SIG-M5 treated with dmso at 0.1 percent for 504 hours (cell line): ENCODE data around the gene PHF20.
"Not testable (repeated sequence)": the region's sequence is repeated elsewhere in the genome, so short reads cannot be mapped to it uniquely, and the experiment has no call there.

Source experiments
- DNase-seq: peaks from one replicate; lab custom pipeline; 2025; ENCODE audit not compliant: unreplicated experiment; lab: John Stamatoyannopoulos, UW

Gene PHF20

DNA sequence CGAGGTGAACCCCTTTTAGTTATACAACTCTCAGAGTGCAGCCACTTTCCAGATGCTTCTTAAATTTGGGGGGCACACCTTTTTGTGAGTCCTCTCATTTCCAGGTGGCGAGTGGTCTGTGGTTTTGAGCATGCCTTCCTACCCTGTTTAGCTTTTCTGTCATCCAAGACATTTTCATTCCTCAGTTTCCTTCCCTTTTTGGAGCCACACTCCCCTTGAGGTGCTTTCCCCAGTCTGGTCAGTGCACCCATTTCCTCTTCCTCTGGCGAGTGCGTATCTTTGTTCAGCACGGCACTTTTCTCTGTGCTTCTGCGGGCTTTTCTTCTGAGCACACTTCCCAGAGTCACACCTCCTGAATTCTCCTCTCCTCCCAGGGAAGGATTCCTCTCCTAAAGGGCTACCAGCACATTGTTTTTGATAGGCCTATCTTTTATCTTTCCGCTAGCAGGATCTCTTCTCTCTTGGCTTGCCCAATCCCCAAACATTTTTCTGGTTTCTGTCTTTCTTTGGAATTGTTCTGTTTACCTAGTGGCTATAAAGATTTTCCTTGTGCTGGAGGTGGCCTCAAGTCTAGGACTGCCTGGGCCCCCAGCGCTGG lies 1.4 kb downstream of the PHF20 start:
- peak; percentile 56 for DNase-seq

DNA sequence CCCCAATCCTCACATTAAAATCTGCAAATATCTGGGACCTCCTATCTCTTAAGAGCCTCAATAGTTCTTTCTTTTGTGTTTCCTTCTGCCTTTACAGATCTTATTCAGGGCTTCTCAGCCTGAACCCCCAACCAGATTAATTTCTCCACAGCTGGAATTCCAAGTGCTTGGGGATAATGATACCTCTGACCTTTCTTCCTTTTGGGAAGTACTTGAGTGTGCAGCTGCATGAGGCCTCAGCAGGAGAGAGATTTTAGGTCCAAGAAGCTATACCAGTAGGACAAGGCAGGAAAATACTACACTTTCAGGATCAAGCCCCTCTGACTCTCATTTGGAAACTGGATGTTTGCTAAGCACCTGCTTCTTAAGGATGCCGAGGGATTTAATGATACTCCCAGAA lies 2.6 kb downstream of the PHF20 start:
- DNase-seq, result no peak

DNA sequence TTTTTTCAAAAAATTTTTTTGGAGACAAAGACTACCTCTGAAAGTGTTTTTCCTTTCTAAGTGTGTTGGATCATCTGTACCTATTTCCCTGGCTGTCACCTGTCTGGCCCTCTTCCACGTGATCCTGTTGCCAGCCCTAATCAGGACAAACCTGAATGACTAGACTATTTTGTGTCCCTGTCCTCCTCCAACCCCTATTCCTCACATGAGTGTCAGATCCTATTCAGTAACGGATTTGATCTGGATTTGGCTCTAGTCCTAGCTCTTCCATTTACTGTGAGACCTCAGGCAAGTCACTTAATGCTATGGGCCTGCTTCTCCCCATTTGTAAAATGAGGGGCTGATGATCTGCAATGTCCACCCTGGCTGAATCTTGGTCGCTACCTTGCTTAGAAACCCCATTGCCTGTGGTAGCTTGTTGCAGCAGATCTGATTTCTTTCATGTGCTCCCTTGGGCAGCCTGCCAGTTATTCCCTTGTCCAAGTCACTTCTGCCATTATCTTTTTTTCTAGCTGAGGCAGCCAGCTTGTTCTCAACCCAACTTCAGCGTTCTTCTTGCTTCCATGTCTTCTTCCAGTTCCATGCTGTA lies 4.8 kb downstream of the PHF20 start:
- DNase-seq, result no peak

DNA sequence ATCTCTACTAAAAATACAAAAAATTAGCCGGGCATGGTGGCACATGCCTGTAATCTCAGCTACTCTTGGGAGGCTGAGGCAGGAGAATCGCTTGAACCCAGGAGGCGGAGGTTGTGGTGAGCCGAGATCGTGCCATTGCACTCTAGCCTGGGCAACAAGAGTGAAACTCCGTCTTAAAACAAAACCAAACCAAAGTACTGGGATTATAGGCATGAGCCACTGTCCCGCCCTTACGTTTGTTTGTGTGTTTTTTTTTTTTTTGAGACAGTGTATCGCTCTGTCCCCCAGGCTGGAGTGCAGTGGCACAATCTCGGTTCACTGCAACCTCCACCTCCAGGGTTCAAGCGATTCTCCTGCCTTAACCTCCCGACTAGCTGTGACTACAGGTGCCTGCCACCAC lies 12.0 kb downstream of the PHF20 start:
- DNase-seq, result not testable (repeated sequence)

DNA sequence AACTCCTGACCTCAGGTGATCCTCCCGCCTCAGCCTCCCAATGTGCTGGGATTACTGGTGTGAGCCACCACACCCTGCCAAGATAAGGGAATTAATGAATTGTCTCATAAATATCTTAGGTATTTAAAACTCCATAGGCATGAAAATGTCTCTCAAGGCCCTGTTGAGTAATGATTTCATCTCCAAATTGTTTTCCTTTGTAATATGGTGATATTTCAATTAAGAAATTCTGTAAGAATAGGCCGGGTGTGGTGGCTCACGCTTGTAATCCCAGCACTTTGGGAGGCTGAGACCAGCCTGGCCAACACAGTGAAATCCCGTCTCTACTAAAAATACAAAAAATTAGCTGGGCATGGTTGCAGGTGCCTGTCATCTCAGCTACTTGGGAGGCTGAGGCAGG lies 13.7 kb downstream of the PHF20 start:
- not testable (repeated sequence) for DNase-seq

DNA sequence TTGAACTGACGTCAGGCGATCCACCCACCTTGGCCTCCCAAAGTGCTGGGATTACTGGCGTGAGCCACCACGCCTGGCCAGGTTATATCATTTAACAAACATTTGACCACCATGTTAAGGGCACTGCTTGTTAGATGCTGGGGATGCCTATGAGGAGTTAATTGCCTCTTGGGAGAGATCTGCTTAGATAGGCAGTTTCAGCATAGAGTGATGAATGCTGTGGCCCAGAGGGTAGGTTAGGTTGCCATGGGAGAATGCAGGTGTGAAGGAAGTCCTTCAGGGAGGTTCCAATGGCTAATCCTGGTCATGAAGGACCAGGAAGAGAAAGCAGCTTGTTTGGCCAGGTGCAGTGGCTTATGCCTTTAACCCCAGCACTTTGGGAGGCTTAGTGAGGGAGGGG lies 17.0 kb downstream of the PHF20 start:
- no peak for DNase-seq

DNA sequence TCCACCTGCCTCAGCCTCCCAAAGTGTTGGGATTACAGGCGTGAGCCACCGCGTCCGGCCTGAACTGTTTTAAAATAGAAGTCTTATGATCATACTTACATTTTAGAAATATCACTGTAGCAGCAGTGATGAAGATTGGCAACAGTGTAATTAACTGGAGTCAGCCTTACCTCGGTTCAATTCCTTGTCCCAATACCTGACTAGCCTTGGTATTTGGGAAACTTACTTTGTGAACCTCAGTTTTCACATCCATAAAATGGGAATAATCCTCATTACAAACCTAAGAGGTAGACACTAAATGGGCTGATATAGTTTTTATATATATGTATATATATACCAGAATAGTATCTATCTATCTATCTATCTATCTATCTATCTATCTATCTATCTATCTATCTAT lies 19.3 kb downstream of the PHF20 start:
- no peak for DNase-seq

DNA sequence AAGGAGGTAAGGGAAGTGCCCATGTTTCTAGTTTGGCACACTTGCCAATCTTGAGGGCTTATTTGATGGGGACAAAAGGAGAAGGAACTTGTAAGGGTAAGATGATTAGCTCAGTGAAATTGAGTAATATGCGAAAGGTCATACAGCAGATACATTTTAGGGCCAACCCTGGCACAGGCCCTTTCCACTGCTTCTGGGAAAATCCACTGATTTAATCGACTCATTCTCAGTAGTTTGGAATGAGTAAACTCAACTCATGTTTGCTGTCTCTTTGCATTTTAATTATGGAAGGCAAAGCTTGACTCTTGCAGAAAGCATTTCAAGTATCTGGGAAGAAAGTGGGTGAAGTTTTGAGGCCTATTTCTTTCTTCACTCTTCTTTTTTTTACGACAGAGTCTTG lies 20.0 kb downstream of the PHF20 start:
- DNase-seq, result peak; percentile 61

DNA sequence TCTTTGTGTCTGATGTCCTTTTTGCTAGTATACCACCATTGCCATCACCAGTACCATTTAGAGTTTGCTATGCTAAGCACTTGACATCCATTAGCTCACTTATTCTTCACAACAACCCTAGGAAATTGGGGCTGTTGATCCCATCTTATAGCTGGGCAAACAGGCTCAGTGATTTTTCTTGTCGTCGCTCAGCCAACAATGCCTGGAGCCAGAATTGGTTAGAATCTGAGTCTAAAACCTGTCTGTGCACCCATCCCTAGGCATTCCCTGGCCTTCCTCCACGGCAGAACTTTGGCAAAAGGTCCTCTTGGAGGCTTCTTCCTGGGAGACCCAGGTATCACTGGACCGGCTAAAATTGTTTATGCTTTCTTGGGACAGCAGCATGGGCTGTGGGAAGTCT lies 20.9 kb downstream of the PHF20 start:
- no peak for DNase-seq

DNA sequence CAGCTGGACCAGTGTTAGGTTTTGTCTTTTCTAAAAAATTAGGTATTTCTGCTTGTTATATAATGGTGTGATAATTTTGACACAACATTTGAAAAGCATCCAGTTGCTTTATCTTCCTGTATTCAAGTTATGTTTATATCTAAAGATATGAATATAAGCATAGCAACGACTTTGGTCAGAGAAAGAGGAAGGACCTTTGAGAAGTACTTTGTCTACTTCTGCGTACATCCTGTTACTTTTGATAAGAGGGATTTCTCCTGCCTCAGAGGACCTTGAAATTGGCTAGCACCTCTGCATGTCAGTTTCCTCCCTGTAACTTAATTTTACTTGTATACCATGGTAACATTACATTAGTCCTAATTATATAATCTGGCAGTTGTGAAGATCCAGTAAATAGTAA lies 24.8 kb downstream of the PHF20 start:
- peak; percentile 15 for DNase-seq

DNA sequence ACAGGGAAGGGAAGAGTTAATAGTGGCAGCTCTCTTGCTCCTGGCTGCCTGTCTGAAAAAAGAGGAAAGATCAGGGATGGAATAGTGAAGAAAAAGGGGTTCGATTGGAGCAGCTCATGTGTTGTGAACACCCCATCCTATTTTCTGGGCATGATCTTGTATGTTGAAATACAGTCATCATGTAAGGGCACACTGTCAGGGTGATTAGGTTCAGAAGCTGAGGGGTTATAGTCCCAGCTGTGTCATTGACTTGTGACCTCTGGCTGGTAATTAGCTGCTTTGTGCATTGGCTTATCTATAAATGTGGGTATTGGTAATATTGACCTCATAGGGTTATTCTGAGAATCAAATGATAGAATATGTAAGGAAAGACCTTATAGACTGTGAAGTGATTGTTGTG lies 30.1 kb downstream of the PHF20 start:
- DNase-seq, result no peak

DNA sequence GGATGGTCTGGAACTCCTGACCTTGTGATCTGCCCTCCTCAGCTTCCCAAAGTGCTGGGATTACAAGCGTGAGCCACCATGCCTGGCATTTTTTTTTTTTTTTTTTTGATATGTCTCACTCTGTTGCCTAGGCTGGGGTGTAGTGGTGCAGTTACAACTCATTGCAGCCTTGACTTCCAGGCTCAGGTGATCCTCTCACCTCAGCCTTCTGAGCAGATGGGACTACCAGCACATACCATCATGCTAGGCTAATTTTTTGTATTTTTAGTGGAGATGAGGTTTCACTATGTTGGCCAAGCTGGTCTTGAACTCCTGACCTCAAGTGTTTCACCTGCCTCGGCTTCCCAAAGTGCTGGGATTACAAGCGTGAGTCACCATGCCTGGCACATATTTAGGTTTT lies 34.3 kb downstream of the PHF20 start:
- DNase-seq, result no peak

DNA sequence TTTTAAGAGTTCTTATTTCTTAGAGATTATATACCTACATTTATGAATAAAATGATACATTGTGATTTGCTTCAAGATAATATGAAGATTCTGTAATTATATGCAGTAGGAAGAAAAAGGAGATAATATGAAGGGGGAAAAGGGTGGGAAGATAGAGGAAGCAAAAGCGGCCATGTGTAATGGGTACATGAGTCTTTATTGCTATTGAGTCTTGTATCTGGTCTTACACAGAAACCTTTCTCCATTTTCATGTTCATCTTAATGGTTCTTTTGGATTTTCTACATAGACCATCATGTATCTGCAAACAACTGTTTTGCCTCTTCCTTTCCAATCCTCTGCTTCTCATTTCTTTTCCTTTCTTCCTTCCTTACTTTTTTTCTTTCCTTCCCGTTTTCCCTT lies 36.1 kb downstream of the PHF20 start:
- no peak for DNase-seq

DNA sequence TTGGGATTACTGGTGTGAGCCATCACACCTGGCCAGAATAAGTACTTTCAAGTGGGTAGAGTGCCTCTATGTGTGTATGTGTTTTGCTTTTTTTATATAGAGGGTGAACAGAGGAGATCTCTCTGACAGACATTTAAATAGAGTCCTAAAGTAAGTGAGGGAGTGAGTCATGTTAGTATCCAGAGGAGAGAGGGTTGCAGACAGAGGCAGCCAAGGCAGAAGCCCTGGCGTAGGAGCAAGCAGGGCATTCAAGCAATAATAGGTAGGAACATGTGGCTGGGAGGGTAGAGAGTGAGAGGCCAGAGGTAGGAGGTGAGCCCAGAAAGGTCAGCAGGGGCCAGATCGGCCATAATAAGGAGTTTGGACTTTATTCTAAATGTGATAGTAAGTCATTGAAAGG lies 48.9 kb downstream of the PHF20 start:
- DNase-seq, result no peak

DNA sequence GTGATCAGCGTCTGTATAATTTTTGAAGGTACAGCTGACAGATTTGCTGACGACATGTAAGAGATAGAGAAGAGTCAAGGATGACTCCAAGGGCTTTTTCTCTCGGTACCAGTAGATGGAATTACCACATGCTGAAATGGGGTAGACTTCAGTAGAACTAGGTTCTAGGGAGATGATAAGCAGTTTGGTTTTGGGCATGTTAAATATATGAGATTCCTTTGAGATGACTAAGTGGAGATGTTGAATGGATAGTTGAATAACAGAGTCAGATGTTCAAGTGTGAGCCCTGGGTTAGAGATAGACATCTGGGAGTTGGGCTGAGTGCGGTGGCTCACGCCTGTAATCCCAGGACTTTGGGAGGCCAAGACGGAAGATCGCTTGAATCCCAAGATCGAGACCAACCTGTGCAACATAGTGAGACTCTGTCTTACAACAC lies 50.0 kb downstream of the PHF20 start:
- no peak for DNase-seq

DNA sequence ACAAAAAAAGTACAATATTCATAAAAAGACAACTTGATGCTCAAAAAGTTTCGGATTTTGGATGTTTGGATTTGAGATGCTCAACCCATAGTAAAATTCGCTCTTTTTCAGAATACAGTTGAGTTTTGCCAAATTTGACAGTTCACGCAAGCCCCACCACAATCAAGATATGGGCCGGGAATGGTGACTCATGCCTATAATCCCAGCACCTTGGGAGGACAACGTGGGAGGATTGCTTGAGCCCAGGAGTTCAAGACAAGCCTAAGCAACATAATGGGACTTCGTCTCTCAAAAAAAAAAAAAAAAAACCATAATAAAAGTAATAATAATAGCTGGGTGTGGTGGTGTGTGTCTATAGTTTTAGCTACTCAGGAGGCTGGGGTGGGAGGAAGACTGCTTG lies 51.3 kb downstream of the PHF20 start:
- no peak for DNase-seq

DNA sequence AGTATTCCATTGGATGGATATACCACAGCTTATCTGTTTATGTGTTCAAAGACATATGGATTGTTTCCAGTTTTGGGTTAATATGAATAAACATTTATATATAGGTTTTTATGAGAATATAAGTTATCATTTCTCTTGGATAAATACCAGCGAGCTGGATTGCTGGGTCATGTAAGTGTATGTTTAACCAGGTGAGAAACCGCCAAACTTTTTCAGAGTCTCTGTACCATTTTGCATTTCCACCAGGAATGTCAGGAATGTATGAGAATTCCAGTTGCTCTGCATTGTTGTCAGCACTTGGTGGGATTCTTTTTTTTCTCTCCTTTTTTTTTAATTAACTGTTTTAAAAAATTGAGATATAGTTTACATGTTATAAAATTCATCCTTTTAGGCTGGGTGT lies 52.1 kb downstream of the PHF20 start:
- no peak for DNase-seq

DNA sequence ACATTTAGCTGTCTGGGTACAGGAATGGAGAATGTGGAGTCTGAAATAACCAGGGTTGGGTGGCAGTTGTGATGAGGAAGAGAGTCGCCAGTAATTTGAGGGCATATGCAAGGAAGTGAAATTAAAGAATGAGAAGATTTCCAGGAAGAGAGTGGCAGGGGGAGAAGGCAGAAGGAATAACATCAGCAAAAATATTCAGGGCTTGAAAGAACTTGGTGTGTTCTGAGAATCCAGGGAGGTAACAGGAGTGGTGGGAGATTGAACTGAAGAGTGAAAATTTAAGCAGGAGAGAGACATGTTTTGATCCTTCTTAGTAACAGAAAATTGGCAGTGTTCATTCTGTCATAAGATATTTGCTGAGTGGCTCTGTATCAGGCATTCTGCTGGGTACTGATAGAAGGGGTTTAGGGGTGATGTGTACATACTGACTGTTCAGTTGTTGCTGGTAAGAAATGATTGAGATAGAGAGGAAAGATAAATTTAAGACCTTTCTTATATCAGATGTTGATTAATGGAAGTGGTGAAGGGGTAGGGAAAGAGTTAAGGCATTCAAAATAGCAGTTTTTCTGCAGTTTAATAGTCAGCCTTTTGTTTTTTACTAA lies 54.7 kb downstream of the PHF20 start:
- DNase-seq, result no peak

DNA sequence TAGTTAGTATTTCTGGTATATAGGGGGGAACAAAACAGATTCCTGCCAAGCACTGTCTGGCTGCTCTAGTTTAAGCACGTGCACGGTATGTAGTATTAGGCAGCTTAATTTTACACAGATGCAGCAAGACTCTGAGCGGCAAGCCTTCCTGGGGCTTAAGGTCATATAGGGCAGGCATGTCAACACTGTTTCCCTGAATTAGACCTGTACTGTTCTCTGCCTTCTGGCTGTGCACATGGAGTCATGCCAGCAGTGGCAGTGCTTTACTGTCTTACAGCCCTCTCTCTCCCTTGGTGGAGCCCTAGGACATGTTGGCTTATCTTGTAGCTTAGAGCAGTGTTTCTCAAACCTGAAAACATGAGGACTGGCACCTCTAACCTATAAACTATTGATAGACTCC lies 56.6 kb downstream of the PHF20 start:
- no peak for DNase-seq

DNA sequence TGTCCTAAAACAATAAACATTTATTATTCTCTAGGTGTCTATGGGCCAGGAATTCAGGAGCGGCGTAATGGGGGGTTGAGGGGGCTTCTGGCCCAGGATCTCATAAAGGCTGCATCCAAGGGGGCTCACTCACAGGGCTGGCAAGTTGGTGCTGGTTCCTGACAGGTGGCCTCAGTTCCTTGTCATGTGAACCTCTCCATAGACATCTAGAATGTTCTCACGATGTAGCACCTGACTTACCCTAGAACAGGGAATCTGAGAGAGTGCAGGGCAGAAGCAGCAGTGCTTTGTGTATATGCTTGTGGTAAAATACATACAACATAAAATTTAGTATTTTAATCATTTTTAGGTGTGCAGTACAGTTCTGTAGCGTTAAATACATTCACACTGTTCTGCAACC lies 57.1 kb downstream of the PHF20 start:
- no peak for DNase-seq

DNA sequence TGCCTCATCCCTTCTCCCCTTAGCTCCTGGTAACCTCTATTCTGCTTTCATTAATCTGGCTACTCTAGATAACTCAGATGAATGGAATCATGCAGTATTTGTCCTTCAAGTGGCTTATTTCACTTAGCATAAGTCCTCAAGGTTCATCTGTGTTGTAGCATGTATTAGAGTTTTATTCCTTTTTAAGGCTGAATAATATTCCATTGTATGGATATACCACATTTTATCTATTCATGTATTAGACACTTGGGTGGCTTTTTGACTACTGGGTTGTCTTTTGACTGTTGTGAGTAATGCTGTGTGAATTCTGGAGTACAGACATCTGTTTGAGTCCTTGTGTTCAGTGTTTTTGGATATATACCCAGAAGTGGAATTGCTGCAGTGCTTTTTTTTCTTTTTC lies 58.4 kb downstream of the PHF20 start:
- DNase-seq, result no peak

DNA sequence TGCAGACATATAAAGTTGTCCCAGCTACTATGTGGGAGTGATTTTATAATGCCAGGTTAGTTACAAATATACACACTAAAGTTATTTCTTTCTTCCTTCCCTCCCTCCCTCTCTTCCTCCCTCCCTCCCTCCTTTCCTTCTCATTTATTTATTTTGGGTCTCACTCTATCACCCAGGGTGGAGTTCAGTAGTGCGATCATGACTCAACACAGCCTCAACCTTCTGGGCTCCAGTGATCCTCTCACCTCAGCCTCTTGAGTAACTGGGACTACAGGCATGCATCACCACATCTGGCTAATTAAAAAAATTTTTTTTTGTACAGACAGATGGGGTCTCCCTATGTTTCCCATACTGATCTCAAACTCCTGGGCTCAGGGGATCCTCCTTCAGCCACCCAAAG lies 59.2 kb downstream of the PHF20 start:
- DNase-seq, result no peak

DNA sequence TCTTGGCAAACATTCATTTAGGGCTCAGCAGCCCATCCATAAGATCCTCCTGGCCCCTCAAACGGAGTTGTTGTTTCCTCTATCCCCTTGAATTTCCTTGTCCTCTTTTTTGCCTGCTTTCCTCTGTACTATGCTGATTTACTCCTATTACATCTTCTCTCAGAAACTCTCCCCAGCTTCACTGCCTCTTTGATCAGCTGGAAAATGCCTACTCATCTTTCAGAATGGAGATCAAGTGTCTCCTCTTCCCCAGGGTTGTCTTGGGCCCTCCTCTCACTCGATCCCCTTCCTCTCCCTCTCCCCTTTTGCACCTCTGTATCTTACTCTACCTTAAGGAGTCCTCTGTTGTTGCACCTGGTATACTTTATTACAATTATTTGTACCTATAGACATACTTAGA lies 60.2 kb downstream of the PHF20 start:
- no peak for DNase-seq
